Muscle of back (tissue), 11 donors: Measurements from ENCODE around the gene HS3ST4. TPM values are rescaled to one million over a fixed set of nuclear protein-coding genes. Genes with fewer than 3 reads are reported as not detected.
"Not testable (repeated sequence)": the region's sequence is repeated elsewhere in the genome, so short reads cannot be mapped to it uniquely, and the experiment has no call there.

ENCODE experiments used
- DNase-seq, 3 donors: peaks; one replicate each; pipeline versions ENCODE4 v3.0.0 to v3.0.0-alpha.2; 2013
- polyA plus RNA-seq, 10 donors: library from polyadenylated mRNA; unstranded; fragments of 120-200 nt; gene quantifications; one replicate each; pipeline ENCODE4 v1.2.1, GENCODE V29; 2013; ENCODE audit not compliant: insufficient read length in 10 of 10

HS3ST4 gene
- polyA plus RNA-seq, 10 donors, result 0.09 to 1.7 (median 0.12) TPM; not detected in 4

GRCh38 chr16:25730396-25730795, 38.6 kb downstream of the HS3ST4 start:
- no peak for DNase-seq

GRCh38 chr16:25734430-25735385, 42.9 kb downstream of the HS3ST4 start:
- no peak for DNase-seq

GRCh38 chr16:25735645-25736044, 43.9 kb downstream of the HS3ST4 start:
- DNase-seq, result no peak

GRCh38 chr16:25747160-25747758, 55.5 kb downstream of the HS3ST4 start:
- DNase-seq, result peak in 2 of 3 donors; percentile 9 to 35

- DNase-seq, result no peak
Observed at GRCh38 chr16:25748092-25748654, 56.4 kb downstream of the HS3ST4 start.

- no peak for DNase-seq
Observed at GRCh38 chr16:25750488-25751216, 58.9 kb downstream of the HS3ST4 start.

- no peak for DNase-seq
Observed at GRCh38 chr16:25751230-25751835, 59.6 kb downstream of the HS3ST4 start.

GRCh38 chr16:25764466-25764865, 72.7 kb downstream of the HS3ST4 start:
- no peak for DNase-seq

- no peak for DNase-seq
Observed at GRCh38 chr16:25771216-25771615, 79.5 kb downstream of the HS3ST4 start.

- no peak for DNase-seq
Observed at GRCh38 chr16:25771812-25772568, 80.2 kb downstream of the HS3ST4 start.

- DNase-seq, result not testable (repeated sequence)
Observed at GRCh38 chr16:25776214-25776613, 84.5 kb downstream of the HS3ST4 start.

- no peak for DNase-seq
Observed at GRCh38 chr16:25783226-25783625, 91.5 kb downstream of the HS3ST4 start.

- DNase-seq, result no peak
Observed at GRCh38 chr16:25785361-25785760, 93.6 kb downstream of the HS3ST4 start.

- no peak for DNase-seq
Observed at GRCh38 chr16:25786748-25787147, 95.0 kb downstream of the HS3ST4 start.

GRCh38 chr16:25788637-25789036, 96.9 kb downstream of the HS3ST4 start:
- DNase-seq, result no peak

- no peak for DNase-seq
Observed at GRCh38 chr16:25796239-25796638, 104.5 kb downstream of the HS3ST4 start.

GRCh38 chr16:25798065-25798464, 106.3 kb downstream of the HS3ST4 start:
- DNase-seq, result no peak

GRCh38 chr16:25799816-25800215, 108.1 kb downstream of the HS3ST4 start:
- no peak for DNase-seq

- DNase-seq, result no peak
Observed at GRCh38 chr16:25812215-25812614, 120.5 kb downstream of the HS3ST4 start.

GRCh38 chr16:25817295-25817694, 125.5 kb downstream of the HS3ST4 start:
- DNase-seq, result no peak

GRCh38 chr16:25817876-25818275, 126.1 kb downstream of the HS3ST4 start:
- no peak for DNase-seq
